Upper lobe of left lung (tissue), 6 donors: Measurements from ENCODE around the gene SPATA24. TPM values are rescaled to one million over a fixed set of nuclear protein-coding genes. Genes with fewer than 3 reads are reported as not detected.
"Not testable (repeated sequence)": the region's sequence is repeated elsewhere in the genome, so short reads cannot be mapped to it uniquely, and the experiment has no call there.

ENCODE experiments used
- ATAC-seq, 2 donors: fragments of 200-7000 bp; cut with Tn5 transposase; one replicate each; pipeline ENCODE4 v1.9.1; 2022; ENCODE audit warnings: mild to moderate bottlenecking in 2 of 2, moderate library complexity in 2 of 2; ENCODE audit not compliant: low FRiP score in 2 of 2
- DNase-seq, 2 donors: peaks; one replicate each; pipeline ENCODE4 v3.0.0-alpha.2; 2019 to 2020
- H3K27ac ChIP-seq, 4 donors: fragments of 200-600 bp; sonication (generic); one replicate each; pipeline ENCODE4 v1.5.1; 2016 to 2019
- H3K27me3 ChIP-seq, 4 donors: fragments of 200-600 bp; sonication (generic); one replicate each; pipeline ENCODE4 v1.5.1; 2017 to 2019
- H3K36me3 ChIP-seq, 4 donors: fragments of 200-600 bp; sonication (generic); one replicate each; pipeline ENCODE4 v1.5.1; 2016 to 2019
- H3K4me1 ChIP-seq, 4 donors: fragments of 200-600 bp; sonication (generic); one replicate each; pipeline ENCODE4 v1.5.1; 2018 to 2019
- H3K4me3 ChIP-seq, 4 donors: fragments of 200-600 bp; sonication (generic); one replicate each; pipeline ENCODE4 v1.5.1; 2017 to 2019; ENCODE audit warnings: mild to moderate bottlenecking in 2 of 4, moderate library complexity in 1 of 4
- H3K9me3 ChIP-seq, 4 donors: fragments of 200-600 bp; sonication (generic); one replicate each; pipeline ENCODE4 v1.5.1; 2018 to 2019
- EP300 ChIP-seq, 4 donors: sonication (generic); formaldehyde crosslinking; IDR thresholded peaks; one replicate each; pipeline ENCODE4 v1.5.1; 2017; ENCODE audit warnings: antibody characterized with exemption in 4 of 4, control low read depth in 2 of 4
- POLR2A ChIP-seq, 4 donors: fragments of 450-650 bp; IDR thresholded peaks; one replicate each; pipeline ENCODE4 v1.5.1; 2016 to 2017; ENCODE audit warnings: antibody characterized with exemption in 4 of 4, mild to moderate bottlenecking in 2 of 4
- POLR2AphosphoS5 ChIP-seq, 2 donors: sonication (generic); formaldehyde crosslinking; IDR thresholded peaks; one replicate each; pipeline ENCODE4 v1.5.1; 2017; ENCODE audit warnings: antibody characterized with exemption in 2 of 2
- WGBS, 2 donors: methylation state at CpG; one replicate each; pipeline ENCODE4 v1.1.5; 2017 to 2018; 5-methylcytosine and 5-hydroxymethylcytosine counted together
- total RNA-seq, 6 donors: library from RNA; depleted of rRNA in 4 of 6; stranded (reverse); fragments of >200 nt in 4 of 6; gene quantifications; one replicate each; pipeline versions ENCODE4 v1.1.0 to v1.2.1, GENCODE V29; 2016 to 2021
- TF ChIP-seq, protein P1 (sequence below), 6 experiments: fragments of 450-650 bp in 4 of 6; fragments of 200-600 bp in 2 of 6; sonication (generic) in 2 of 6; IDR thresholded peaks; one replicate each; pipeline ENCODE4 v1.5.1; 2016 to 2019; ENCODE audit warnings: antibody characterized with exemption in 6 of 6
- donor health status: DM: no; HTN: no; CAD: no; lungs with moderate emphysema.
- donor health status: DM: no; HTN: yes; CAD: no; lungs with severe emphysema.

SPATA24 gene
- total RNA-seq, 6 donors from 2014 or later = 2.9 to 6.3 (median 4.8) TPM; not detected in 1

DNA sequence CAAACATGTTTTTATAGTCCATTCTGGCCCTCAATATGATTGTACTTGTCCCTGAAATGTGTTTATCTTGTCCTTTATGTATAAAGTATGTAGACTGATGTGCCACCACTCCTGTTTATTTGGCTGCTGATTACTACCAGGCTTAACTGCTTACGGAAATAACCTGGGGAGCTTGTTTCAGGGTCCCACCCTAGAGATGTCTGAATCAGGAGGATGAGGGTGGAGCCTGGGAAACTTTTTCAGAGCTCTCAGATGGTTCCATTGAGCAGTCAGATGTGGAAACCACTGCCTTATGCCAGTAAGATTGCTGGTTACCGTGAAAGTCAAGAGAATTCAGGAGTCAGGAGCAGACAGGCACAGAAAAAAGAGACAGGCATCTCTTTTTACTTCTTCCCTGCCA lies 40.0 kb downstream of the SPATA24 start:
- no peaks in the 10 kb centered on the region for H3K4me1 ChIP-seq
- no peak for DNase-seq
- no peaks in the 10 kb centered on the region for H3K27me3 ChIP-seq
- TF ChIP-seq EP300 (IDR thresholded peaks at IDR 0.05) (no peak), POLR2AphosphoS5 (IDR thresholded peaks at IDR 0.05) (no peak), POLR2A (IDR thresholded peaks at IDR 0.05) (no peak)
- TF ChIP-seq, protein P1, sequence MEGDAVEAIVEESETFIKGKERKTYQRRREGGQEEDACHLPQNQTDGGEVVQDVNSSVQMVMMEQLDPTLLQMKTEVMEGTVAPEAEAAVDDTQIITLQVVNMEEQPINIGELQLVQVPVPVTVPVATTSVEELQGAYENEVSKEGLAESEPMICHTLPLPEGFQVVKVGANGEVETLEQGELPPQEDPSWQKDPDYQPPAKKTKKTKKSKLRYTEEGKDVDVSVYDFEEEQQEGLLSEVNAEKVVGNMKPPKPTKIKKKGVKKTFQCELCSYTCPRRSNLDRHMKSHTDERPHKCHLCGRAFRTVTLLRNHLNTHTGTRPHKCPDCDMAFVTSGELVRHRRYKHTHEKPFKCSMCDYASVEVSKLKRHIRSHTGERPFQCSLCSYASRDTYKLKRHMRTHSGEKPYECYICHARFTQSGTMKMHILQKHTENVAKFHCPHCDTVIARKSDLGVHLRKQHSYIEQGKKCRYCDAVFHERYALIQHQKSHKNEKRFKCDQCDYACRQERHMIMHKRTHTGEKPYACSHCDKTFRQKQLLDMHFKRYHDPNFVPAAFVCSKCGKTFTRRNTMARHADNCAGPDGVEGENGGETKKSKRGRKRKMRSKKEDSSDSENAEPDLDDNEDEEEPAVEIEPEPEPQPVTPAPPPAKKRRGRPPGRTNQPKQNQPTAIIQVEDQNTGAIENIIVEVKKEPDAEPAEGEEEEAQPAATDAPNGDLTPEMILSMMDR (IDR thresholded peaks at IDR 0.05) = no peak
- H3K9me3 ChIP-seq = no peaks in the 10 kb centered on the region
- WGBS, 2 donors = 86 to 89% methylated on average over 2 of the region's 2 CpGs
- H3K36me3 ChIP-seq = peaks cover 26 to 56% (median 41%) of the 10 kb centered on the region in 4 donors
- H3K27ac ChIP-seq = no peak overlapping the region
- no peak for ATAC-seq
- H3K4me3 ChIP-seq = no peak overlapping the region

DNA sequence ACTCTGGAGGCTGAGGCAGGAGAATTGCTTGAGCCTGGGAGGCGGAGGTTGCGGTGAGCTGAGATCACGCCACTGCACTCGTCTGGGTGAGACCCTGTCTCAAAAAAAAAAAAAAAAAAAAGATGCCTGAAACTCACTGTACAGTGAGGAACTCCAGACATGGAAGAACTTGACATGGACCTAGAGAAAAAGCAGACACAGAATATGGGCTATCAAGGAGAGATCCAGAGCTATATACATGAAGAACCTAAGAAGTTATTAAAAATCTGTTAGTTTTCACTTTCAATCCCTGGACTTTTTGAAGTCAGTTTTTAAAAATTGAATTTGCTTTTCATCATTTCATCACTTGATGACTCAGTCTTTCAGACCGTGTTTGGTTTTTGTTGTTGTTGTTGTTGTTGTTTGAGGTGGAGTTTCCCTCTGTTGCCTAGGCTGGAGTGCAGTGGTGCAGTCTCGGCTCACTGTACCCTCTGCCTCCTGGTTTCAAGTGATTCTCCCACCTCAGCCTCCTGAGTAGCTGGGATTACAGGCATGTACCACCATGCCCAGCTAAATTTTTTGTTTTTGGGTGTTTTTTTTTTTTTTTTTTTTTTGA lies 42.0 kb downstream of the SPATA24 start:
- ATAC-seq (no peak), DNase-seq (no peak)
- Histone ChIP-seq H3K4me1 (peaks cover 0 to 8% (median 0%) of the 10 kb centered on the region in 4 donors), H3K9me3 (no peaks in the 10 kb centered on the region), H3K27ac (no peak overlapping the region), H3K27me3 (no peaks in the 10 kb centered on the region), H3K4me3 (no peak overlapping the region), H3K36me3 (peaks cover 24 to 44% (median 28%) of the 10 kb centered on the region in 4 donors)
- 83 to 90% methylated on average over 6 of the region's 6 CpGs for WGBS, 2 donors
- no peak for TF ChIP-seq POLR2A (IDR thresholded peaks at IDR 0.05)
- TF ChIP-seq POLR2AphosphoS5 (IDR thresholded peaks at IDR 0.05) = no peak
- TF ChIP-seq, protein P1 (IDR thresholded peaks at IDR 0.05) = no peak
- TF ChIP-seq EP300 (IDR thresholded peaks at IDR 0.05) = no peak

DNA sequence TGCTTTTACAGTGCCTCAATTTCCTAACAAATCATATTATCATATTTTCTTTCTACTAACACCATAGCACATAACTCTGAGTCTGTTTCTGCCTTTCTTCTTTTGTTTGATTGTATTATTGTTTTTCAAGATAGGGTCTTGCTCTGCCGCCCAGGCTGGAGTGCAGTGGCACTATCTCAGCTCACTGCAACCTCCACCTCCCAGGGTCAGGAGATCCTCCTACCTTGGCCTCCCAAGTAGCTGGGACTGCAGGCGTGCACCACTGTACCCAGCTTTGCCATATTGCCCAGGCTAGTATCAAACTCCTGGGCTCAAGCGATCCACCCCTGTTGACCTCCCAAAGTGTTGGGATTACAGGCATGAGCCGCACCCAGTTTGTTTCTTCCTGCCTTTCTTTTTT lies 43.5 kb downstream of the SPATA24 start:
- peaks cover 0 to 10% (median 0%) of the 10 kb centered on the region in 4 donors for H3K4me1 ChIP-seq
- no peak for DNase-seq
- no peak overlapping the region for H3K27ac ChIP-seq
- H3K27me3 ChIP-seq = no peaks in the 10 kb centered on the region
- ATAC-seq = no peak
- TF ChIP-seq, protein P1 (IDR thresholded peaks at IDR 0.05) = no peak
- TF ChIP-seq POLR2AphosphoS5 (IDR thresholded peaks at IDR 0.05) = no peak
- no peak for TF ChIP-seq EP300 (IDR thresholded peaks at IDR 0.05)
- TF ChIP-seq POLR2A (IDR thresholded peaks at IDR 0.05) = no peak
- H3K36me3 ChIP-seq = peaks cover 10 to 28% (median 15%) of the 10 kb centered on the region in 4 donors
- H3K9me3 ChIP-seq = no peaks in the 10 kb centered on the region
- no peak overlapping the region for H3K4me3 ChIP-seq
- 91 to 93% methylated on average over 4 of the region's 4 CpGs for WGBS, 2 donors

DNA sequence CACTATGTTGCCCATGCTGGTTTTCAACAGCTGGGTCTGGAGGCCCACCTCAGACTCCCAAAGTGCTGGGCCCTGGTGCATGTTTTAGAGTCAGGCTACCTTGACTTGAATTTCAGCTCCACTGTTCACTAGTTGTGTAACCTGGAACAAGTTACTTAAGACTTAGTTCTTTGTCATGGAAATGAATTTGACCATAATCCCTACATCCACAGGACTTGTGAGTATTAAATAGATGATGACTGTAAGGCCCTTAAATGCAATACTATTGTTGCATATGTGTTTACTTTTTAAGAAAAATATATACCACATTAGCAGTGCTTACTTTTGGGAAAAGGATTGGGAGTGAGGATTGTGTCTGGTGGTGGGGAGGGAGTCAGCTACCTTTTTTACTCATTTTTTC lies 45.8 kb downstream of the SPATA24 start:
- ATAC-seq = no peak
- no peak for TF ChIP-seq POLR2A (IDR thresholded peaks at IDR 0.05)
- Histone ChIP-seq H3K27me3 (no peaks in the 10 kb centered on the region), H3K36me3 (peaks cover 0 to 14% (median 0%) of the 10 kb centered on the region in 4 donors), H3K9me3 (no peaks in the 10 kb centered on the region), H3K4me3 (no peak overlapping the region), H3K27ac (no peak overlapping the region), H3K4me1 (peaks cover 0 to 10% (median 0%) of the 10 kb centered on the region in 4 donors)
- no peak for DNase-seq

DNA sequence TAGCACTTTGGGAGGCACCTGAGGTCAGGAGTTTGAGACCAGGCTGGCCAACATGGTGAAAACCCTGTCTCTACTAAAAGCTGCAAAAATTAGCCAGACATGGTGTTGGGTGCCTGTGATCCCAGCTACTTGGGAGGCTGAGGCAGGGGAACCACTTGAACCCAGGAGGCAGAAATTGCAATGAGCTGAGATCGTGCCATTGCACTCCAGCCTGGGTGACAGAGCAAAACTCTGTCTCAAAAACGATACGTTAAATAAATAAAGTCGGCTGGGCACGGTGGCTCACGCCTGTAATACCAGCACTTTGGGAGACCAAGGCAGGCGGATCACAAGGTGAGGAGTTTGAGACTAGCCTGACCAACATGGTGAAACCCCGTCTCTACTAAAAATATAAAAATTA lies 48.0 kb downstream of the SPATA24 start:
- H3K27me3 ChIP-seq, H3K9me3 ChIP-seq, ATAC-seq, H3K27ac ChIP-seq, DNase-seq, H3K4me3 ChIP-seq: not testable (repeated sequence)
- Histone ChIP-seq H3K4me1 (peaks cover 0 to 13% (median 0%) of the 10 kb centered on the region in 4 donors), H3K36me3 (peaks cover 0 to 14% (median 0%) of the 10 kb centered on the region in 4 donors)
- 87 to 95% methylated on average over 8 of the region's 8 CpGs for WGBS, 2 donors

DNA sequence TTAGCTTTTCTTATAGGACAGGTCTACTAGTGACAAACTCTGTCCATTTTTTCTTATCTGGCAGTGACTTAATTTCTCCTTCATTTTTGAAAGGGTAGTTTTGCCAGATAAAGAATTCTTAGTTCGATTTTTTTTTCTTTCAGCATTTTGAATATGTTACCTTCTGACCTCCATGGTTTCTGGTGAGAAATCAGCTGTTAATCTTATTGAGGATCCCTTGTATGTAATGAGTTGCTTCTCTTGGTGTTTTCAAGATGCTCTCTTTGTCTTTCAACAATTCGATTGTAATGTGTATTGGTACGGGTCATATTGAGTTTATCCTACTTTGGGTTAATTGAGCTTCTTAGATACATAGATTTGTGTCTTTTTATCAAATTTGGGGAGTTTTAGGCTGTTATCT lies 49.7 kb downstream of the SPATA24 start:
- H3K27ac ChIP-seq = no peak overlapping the region
- H3K9me3 ChIP-seq = no peaks in the 10 kb centered on the region
- H3K4me1 ChIP-seq = peaks cover 0 to 17% (median 10%) of the 10 kb centered on the region in 4 donors
- H3K36me3 ChIP-seq = peaks cover 0 to 14% (median 0%) of the 10 kb centered on the region in 4 donors
- no peak for ATAC-seq
- no peak overlapping the region for H3K4me3 ChIP-seq
- WGBS, 2 donors = 93 to 98% methylated on average over 3 of the region's 3 CpGs
- no peaks in the 10 kb centered on the region for H3K27me3 ChIP-seq
- no peak for DNase-seq
- TF ChIP-seq POLR2AphosphoS5 (IDR thresholded peaks at IDR 0.05) = no peak
- no peak for TF ChIP-seq POLR2A (IDR thresholded peaks at IDR 0.05)
- TF ChIP-seq, protein P1 (IDR thresholded peaks at IDR 0.05) = no peak
- no peak for TF ChIP-seq EP300 (IDR thresholded peaks at IDR 0.05)

DNA sequence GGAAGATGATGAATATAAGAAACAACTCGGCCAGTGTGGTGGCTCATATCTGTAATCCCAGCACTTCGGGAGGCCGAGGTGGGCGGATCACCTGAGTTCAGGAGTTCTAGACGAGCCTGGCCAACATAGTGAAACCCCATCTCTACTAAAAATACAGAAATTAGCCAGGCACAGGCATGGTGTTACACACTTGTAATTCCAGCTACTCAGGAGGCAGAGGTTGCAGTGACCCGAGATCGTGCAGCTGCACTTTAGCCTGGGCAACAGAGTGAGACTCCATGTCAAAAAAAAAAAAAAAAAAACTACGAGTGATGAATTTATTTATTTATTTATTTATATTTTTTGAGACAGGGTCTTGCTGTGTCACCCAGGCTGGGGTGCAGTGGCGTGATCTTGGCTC lies 56.0 kb downstream of the SPATA24 start:
- not testable (repeated sequence) for H3K36me3 ChIP-seq, H3K27me3 ChIP-seq, H3K9me3 ChIP-seq, DNase-seq, H3K4me3 ChIP-seq, H3K27ac ChIP-seq, ATAC-seq
- 93 to 94% methylated on average over 9 of the region's 9 CpGs for WGBS, 2 donors
- peaks cover 22 to 54% (median 30%) of the 10 kb centered on the region in 4 donors for H3K4me1 ChIP-seq
